Measurements from ENCODE around the gene SLC24A2. TPM values are rescaled to one million over a fixed set of nuclear protein-coding genes. Genes with fewer than 3 reads are reported as not detected.

SLC24A2 gene
- total RNA-seq, 1 donor from 2014 or later, result not detected

GRCh38 chr9:19759066-19759465 is 29.8 kb downstream of the SLC24A2 start:
- DNase-seq (ENCODE audit: low read depth in 2 of 2), result no peak

GRCh38 chr9:19757745-19758144 is 31.1 kb downstream of the SLC24A2 start:
- no peak for DNase-seq (ENCODE audit: low read depth in 2 of 2)

- DNase-seq (ENCODE audit: low read depth in 2 of 2), result no peak
Measured at GRCh38 chr9:19754921-19755320, 33.9 kb downstream of the SLC24A2 start.

GRCh38 chr9:19748278-19749126 is 40.3 kb downstream of the SLC24A2 start:
- DNase-seq (ENCODE audit: low read depth in 2 of 2), result peak in 1 of 2 donors; percentile 59

- no peak for DNase-seq (ENCODE audit: low read depth in 2 of 2)
Measured at GRCh38 chr9:19746223-19746622, 42.6 kb downstream of the SLC24A2 start.

- DNase-seq (ENCODE audit: low read depth in 2 of 2), result no peak
Measured at GRCh38 chr9:19741178-19741577, 47.7 kb downstream of the SLC24A2 start.

Measured in dermis microvascular lymphatic vessel endothelial cell (primary cell).